GM12891 (cell line): ENCODE measurements around the gene TCF12.

ENCODE experiments used
- DNase-seq: peaks from one replicate; pipeline ENCODE4 v3.0.0; 2011; ENCODE audit warnings: low spot score; ENCODE audit not compliant: insufficient read length
- FAIRE-seq: peaks from 2 replicates; lab custom pipeline; 2011; peaks lifted over from hg19 to GRCh38; lab: Jason Lieb, UNC
- PAX5 ChIP-seq: IDR thresholded peaks from 2 replicates; pipeline ENCODE4 v1.6.1; 2011; ENCODE audit warnings: low read length, moderate library complexity, mild to moderate bottlenecking; ENCODE audit not compliant: insufficient read depth, severe bottlenecking
- POLR2A ChIP-seq: IDR thresholded peaks from 2 replicates; pipeline ENCODE4 v1.6.1; 2011; ENCODE audit warnings: low read depth, low read length, control low read depth
- POLR2AphosphoS5 ChIP-seq: IDR thresholded peaks from 2 replicates; pipeline ENCODE4 v1.6.1; 2011; ENCODE audit warnings: low read depth, low read length, control low read depth
- POU2F2 ChIP-seq: IDR thresholded peaks from 2 replicates; pipeline ENCODE4 v1.6.1; 2011; ENCODE audit warnings: low read depth, mild to moderate bottlenecking, control low read depth, low read length, moderate library complexity
- SPI1 ChIP-seq: IDR thresholded peaks from 2 replicates; pipeline ENCODE4 v1.6.1; 2011; ENCODE audit warnings: low read depth, low read length, control low read depth
- TAF1 ChIP-seq: IDR thresholded peaks from 2 replicates; pipeline ENCODE4 v1.6.1; 2011; ENCODE audit warnings: low read depth, low read length, control low read depth

Gene TCF12

DNA sequence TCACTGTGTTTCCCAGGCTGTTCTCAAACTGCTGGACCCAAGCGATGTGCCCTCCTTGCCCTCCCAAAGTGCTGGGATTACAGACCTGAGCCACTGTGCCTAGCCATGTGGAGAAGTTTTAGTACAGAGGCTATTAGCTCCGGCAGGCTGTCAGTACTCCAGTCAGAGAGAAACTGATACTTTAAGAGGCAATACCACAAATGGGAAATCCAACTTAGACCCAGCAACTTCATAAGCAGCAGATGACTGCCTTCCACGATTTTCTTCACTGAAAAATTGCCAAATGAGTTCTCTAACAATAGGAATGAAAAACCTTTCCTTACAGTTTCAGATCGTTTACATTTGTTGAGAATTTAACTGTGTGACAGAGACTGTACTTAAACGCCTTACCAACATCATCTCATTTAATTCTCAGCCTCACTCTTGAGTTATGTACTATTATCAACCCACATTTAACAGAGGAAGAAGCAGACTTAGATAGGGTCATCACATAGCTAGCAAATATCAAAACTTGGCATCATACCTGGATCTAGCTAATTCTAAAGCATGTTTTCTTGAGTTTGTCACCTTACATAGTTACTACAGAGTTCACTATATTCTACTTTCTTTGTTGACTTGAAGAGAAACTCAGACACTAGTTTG is 127.4 kb downstream of the TCF12 start:
- no peak for DNase-seq
- FAIRE-seq, result peak; percentile 82
- TF ChIP-seq SPI1 (0 out of 2 replicates have a peak, but pooled peaks have one; percentile 8), POU2F2 (no peak), TAF1 (no peak), PAX5 (no peak), POLR2AphosphoS5 (no peak), POLR2A (no peak)

DNA sequence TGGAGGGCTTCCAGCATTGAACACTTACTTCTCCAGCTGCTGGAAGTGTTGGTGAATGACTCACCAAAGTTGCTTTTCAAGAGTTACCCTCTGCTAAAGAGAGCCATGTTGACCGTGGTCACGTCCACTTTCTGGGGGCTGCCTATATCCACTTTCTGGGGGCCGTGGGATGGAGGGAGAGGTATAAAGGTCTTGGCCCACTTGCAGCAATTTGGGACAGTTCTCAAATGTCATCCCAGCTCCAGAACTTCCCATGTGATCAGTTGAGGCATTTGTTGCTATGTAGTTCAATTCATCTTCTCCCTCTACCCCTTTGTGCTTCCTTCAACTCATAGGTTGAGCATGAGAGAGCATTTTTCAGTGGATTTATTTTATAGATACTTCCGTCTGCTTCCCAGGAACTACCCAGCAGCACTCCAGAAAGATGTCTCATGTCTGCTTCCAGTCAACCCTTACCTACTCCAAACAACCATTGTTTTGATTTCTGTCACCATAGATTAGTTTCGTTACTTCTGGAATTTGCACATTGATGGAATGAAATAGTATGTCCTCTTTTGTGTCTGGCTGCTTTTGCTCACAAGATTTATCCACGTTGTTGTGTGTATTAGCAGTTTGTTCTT is 130.6 kb downstream of the TCF12 start:
- no peak for DNase-seq
- no peak for FAIRE-seq
- TF ChIP-seq POU2F2 (no peak), POLR2AphosphoS5 (no peak), PAX5 (no peak), TAF1 (no peak), POLR2A (no peak), SPI1 (no peak)

DNA sequence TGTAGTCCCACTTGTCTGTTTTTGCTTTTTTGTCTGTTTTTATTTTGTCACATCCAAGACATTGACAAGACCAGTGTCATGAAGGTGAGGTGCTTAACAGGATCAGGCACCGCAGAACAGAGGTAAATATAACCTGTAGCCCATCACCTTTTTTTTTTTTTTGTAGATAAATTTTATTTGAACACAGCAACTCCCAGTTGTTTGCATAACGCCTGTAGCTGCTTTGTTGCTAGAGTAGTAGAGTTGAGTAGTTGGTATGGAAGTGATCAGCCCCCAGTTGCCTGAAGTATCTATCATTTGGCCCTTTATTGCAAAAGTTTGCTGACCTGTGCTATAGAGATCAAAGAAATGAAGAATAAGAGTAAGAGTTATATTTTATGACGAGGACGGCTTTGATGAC is 135.0 kb downstream of the TCF12 start:
- DNase-seq, result no peak
- FAIRE-seq, result no peak
- TF ChIP-seq POLR2A (no peak), POU2F2 (no peak), TAF1 (no peak), SPI1 (no peak), PAX5 (no peak), POLR2AphosphoS5 (no peak)

GRCh38 chr15:57054204-57054750 is 135.8 kb downstream of the TCF12 start:
- FAIRE-seq (no peak), DNase-seq (no peak)
- no peak for TF ChIP-seq PAX5
- TF ChIP-seq SPI1, result no peak
- no peak for TF ChIP-seq POU2F2
- TF ChIP-seq TAF1, result no peak
- TF ChIP-seq POLR2AphosphoS5, result no peak

DNA sequence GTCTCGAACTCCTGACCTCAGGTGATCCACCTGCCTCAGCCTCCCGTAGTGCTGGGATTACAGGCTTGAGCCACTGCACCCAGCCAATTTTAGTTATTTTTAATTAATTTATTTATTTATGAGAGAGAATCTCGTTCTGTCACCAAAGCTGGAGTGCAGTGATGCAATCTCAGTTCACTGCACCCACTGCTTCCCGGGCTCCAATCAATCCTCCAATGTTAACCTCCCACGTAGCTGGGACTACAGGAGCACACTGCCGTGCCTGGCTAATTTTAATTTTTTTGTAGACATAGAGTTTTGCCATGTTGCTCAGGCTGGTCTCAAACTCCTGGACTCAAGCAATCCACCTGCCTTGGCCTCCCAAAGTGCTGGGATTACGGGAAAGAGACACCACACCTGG is 137.9 kb downstream of the TCF12 start:
- FAIRE-seq, result no peak
- TF ChIP-seq PAX5, result no peak
- TF ChIP-seq POU2F2, result no peak
- no peak for TF ChIP-seq SPI1
- no peak for TF ChIP-seq POLR2AphosphoS5
- TF ChIP-seq POLR2A, result no peak
- no peak for TF ChIP-seq TAF1
- DNase-seq, result no peak

DNA sequence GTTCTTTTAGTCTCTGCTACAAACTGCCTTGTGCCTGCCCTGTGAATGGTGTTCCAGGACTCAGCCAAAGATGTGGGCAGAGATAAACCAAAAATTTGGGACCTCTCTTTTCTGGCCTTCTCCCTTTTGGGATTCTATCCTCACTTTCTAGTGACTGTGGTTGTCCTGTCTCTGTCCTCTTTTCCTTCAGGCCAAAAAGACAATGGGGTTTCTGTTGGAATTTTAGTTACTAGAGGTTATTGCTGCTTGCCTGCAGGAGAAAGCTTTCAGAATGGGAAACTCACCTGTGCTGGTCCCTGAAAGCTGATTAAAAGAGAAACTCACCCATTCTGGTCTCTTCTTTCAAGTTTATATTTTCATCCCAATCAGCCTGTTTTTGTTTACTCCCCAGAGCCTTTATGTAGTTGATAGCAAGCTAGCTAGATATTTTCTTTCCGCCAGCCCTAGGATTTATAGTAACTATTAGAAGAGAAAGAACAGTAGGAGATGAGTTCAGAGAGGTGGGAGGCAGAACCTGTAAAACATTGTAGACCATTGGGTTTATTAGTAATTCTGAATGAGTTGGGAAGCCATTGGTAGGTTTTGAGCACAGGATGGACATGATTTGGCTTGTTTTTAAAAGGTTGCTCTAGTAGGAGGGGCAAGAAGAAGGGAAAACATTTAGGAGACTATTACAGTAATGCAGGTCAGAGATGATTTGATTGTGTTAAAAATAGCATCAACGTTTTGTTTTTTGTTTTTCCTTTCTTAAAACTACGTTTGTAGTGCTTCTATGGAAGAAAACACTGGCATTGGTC is 138.9 kb downstream of the TCF12 start:
- DNase-seq (no peak), FAIRE-seq (peak; percentile 60)
- TF ChIP-seq PAX5 (no peak), TAF1 (no peak), SPI1 (no peak), POLR2AphosphoS5 (no peak), POU2F2 (no peak), POLR2A (no peak)

DNA sequence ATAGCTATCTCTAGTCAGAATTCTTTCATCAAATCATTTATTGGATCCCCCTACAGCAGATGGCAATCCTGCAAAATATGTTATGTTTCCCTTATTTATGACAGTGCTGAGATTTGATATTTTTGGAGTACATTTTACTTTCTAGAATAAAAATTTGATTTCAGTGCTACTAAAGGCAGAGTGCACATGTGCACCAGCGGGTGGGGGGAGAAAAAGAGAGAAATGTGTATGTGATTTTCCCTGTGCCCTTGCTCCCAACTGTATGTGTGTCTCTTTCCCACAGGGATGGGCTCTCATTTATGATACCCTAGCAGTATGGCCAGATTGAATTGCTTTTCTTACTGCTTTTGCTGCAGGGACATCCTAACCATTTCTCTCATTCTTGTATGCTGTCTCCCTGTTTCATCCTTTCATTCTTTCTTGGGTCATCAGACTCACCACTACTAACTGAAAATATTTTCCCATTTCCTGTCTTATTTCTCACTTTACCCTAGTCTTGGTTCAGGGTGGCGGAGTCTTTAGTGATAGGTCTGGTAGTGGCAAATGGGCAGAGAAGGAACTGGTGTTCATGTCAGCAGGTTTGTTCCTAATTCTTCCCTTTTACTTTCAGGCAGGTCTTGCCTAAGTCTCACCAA is 140.7 kb downstream of the TCF12 start:
- no peak for DNase-seq
- TF ChIP-seq SPI1, result no peak
- TF ChIP-seq TAF1, result no peak
- no peak for TF ChIP-seq POLR2AphosphoS5
- no peak for TF ChIP-seq PAX5
- no peak for TF ChIP-seq POU2F2
- no peak for TF ChIP-seq POLR2A
- no peak for FAIRE-seq

DNA sequence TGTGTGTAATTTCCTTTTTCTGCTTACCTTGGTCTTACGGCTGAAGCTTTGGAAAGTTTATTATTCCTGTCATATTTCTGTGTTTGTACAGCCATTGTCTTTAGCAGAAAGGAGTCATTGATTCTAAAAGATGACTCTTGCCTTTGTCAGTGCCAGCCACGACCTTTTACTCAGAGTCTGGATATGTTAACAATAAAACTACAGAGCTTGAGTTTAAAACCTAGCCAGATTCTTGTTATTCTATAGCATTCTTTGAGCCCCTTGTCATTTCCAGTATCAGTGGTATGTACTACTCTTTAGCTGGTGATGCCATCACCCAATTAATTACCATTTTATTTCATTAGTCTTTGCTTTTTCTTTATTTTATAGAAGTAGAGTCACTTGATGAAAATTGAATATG is 142.4 kb downstream of the TCF12 start:
- TF ChIP-seq SPI1, result no peak
- no peak for TF ChIP-seq TAF1
- no peak for TF ChIP-seq POLR2AphosphoS5
- no peak for TF ChIP-seq POU2F2
- FAIRE-seq (no peak), DNase-seq (no peak)

DNA sequence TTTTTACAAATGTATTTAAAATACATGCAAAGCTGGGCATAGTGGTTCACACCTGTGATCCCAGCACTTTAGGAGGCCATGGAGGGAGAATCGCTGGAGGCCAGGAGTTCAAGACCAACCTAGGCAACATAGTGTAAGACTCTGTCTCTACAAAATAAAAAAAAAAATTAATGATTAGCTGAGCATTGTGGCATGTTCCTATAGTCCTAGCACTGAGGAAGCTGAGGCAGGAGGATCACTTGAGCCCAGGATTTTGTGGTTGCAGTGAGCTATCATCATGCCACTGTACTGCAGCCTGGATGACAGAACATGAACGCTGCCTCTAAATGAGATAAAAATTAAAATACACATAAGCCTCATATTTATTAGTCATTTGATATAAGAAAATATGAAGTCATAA is 142.8 kb downstream of the TCF12 start:
- no peak for TF ChIP-seq POU2F2
- no peak for TF ChIP-seq POLR2A
- TF ChIP-seq TAF1, result no peak
- TF ChIP-seq SPI1, result no peak
- no peak for TF ChIP-seq PAX5
- TF ChIP-seq POLR2AphosphoS5, result no peak
- FAIRE-seq, result no peak
- DNase-seq, result no peak
